ENCODE data around the gene SLC2A6. TPM values are rescaled to one million over a fixed set of nuclear protein-coding genes. Genes with fewer than 3 reads are reported as not detected.

Gene SLC2A6
- total RNA-seq, 1 experiment from 2014 or later: 18.7 TPM

DNA sequence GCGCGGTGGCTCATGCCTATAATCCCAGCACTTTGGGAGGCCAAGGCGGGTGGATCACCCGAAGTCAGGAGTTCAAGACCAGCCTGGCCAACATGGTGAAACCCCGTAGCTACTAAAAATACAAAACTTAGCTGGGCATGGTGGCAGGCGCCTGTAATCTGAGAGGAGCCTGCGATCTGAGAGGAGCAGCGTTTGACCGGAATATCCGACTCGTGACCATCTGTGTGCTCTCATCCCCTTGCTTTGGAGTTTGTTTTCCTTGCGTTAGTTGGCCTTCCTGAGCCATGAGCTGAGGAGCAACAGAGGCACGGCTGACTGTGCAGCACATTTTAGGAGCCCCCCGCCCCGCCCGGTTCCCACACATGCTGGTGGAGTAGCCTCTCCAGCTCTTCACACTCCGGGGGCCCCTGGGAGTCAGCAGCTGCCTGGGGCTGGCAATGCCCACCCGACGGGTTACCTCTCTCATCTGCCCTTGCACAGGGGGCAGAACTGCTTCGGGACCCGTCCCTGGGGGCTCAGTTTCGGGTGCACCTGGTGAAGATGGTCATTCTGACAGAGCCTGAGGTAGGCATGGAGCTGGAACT, 53.8 kb downstream of the SLC2A6 start:
- Histone ChIP-seq H3K79me1 (ENCODE audit: insufficient read depth, low read depth, low read length, poor library complexity, severe bottlenecking) (no peaks in the 10 kb centered on the region), H3K27ac (ENCODE audit: insufficient read length, low read depth, low read length) (no peak overlapping the region), H2BK5ac (ENCODE audit: insufficient read length, low read length) (no peak overlapping the region), H3K4ac (ENCODE audit: low read depth, low read length) (no peak overlapping the region), H3K4me2 (ENCODE audit: insufficient read depth, insufficient read length, low read length) (no peak overlapping the region), H4K91ac (ENCODE audit: insufficient read length, low read depth, low read length) (no peak overlapping the region), H3K4me1 (ENCODE audit: insufficient read depth, low read length) (no peaks in the 10 kb centered on the region), H4K8ac (replicated peaks; ENCODE audit: insufficient read length, low read depth, low read length) (no peak overlapping the region), H3K9ac (ENCODE audit: extremely low read depth, insufficient read length, low read length) (no peak overlapping the region), H3K23ac (ENCODE audit: insufficient read length, low read depth, low read length) (no peak overlapping the region), H3K18ac (ENCODE audit: insufficient read length, low read depth, low read length) (no peak overlapping the region), H3K14ac (ENCODE audit: insufficient read depth, low read length) (no peak overlapping the region), H2BK120ac (ENCODE audit: low read depth, low read length, poor library complexity, severe bottlenecking) (no peak overlapping the region), H2BK20ac (ENCODE audit: low read depth, low read length, poor library complexity, severe bottlenecking) (no peak overlapping the region), H2BK15ac (ENCODE audit: low read depth, low read length) (no peak overlapping the region), H3K56ac (ENCODE audit: insufficient read length, low read depth, low read length) (no peak overlapping the region), H3K79me2 (ENCODE audit: insufficient read depth, low read length) (no peaks in the 10 kb centered on the region), H2BK12ac (ENCODE audit: insufficient read length, low read depth, low read length) (no peak overlapping the region), H3K23me2 (ENCODE audit: insufficient read length, low read depth, low read length, poor library complexity, severe bottlenecking) (peaks cover 7% of the 10 kb centered on the region), H3T11ph (ENCODE audit: low read length) (no peak overlapping the region), H3K27me3 (ENCODE audit: insufficient read depth, low read length) (no peaks in the 10 kb centered on the region; the same call in 1 of the 2 replicates), H2AFZ (ENCODE audit: low read length) (no peak overlapping the region), H4K5ac (ENCODE audit: insufficient read length, low read depth, low read length) (no peak overlapping the region), H2AK5ac (ENCODE audit: insufficient read length, low read length) (no peak overlapping the region), H3K9me3 (ENCODE audit: control insufficient read depth, low read depth, low read length) (no peaks in the 10 kb centered on the region), H4K20me1 (ENCODE audit: control insufficient read depth, insufficient read depth, insufficient read length) (no peaks in the 10 kb centered on the region)
- no CpG with 5 or more reads among the region's 22 CpGs for WGBS (ENCODE audit: extremely low coverage, insufficient read length, low lambda C conversion rate)
- DNase-seq: no peak
- Mint-ChIP-seq H3K4me3 (no peak overlapping the region; a peak in 1 of 5 replicates), H3K4me1 (peaks cover 21 to 26% of the 10 kb centered on the region in 2 experiments), H3K27me3 (ENCODE audit: low read depth) (peaks cover 20% of the 10 kb centered on the region), H3K9me3 (peaks cover 4 to 5% of the 10 kb centered on the region in 2 experiments; a peak in 4 of 5 replicates), H3K27ac (no peak overlapping the region; a peak in 1 of 7 replicates), H3K36me3 (ENCODE audit: insufficient read depth in 1 of 3, low read depth in 3 of 3) (peaks cover 0 to 12% (median 5%) of the 10 kb centered on the region in 3 experiments; a peak in 6 of 7 replicates)
- TF ChIP-seq, protein P1, sequence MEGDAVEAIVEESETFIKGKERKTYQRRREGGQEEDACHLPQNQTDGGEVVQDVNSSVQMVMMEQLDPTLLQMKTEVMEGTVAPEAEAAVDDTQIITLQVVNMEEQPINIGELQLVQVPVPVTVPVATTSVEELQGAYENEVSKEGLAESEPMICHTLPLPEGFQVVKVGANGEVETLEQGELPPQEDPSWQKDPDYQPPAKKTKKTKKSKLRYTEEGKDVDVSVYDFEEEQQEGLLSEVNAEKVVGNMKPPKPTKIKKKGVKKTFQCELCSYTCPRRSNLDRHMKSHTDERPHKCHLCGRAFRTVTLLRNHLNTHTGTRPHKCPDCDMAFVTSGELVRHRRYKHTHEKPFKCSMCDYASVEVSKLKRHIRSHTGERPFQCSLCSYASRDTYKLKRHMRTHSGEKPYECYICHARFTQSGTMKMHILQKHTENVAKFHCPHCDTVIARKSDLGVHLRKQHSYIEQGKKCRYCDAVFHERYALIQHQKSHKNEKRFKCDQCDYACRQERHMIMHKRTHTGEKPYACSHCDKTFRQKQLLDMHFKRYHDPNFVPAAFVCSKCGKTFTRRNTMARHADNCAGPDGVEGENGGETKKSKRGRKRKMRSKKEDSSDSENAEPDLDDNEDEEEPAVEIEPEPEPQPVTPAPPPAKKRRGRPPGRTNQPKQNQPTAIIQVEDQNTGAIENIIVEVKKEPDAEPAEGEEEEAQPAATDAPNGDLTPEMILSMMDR (conservative IDR thresholded peaks at IDR 0.05): no peak
